OCI-LY1 (cell line): ENCODE measurements around the gene COL11A2.

ENCODE experiments used
- CTCF ChIP-seq: fragments of 200-600 bp; sonication (generic), shearing (Covaris generic); IDR thresholded peaks from 2 replicates; pipeline ENCODE4 v1.5.1; 2017; ENCODE audit warnings: mild to moderate bottlenecking, antibody characterized with exemption, low read length, moderate library complexity, mixed read lengths
- EZH2 ChIP-seq: fragments of 200-600 bp; sonication (generic), shearing (Covaris generic); IDR thresholded peaks from 2 replicates; pipeline ENCODE4 v1.8.0; 2017; ENCODE audit warnings: borderline replicate concordance, mixed run types, mild to moderate bottlenecking, antibody characterized with exemption, low read length, moderate library complexity, mixed read lengths

- no peak for TF ChIP-seq EZH2
- TF ChIP-seq CTCF, result no peak
Measured at GRCh38 chr6:33132081-33132524, 60.2 kb downstream of the COL11A2 start.
